ENCODE data around the gene LZTS3.
"Not testable (repeated sequence)": the region's sequence is repeated elsewhere in the genome, so short reads cannot be mapped to it uniquely, and the experiment has no call there.

Gene LZTS3

DNA sequence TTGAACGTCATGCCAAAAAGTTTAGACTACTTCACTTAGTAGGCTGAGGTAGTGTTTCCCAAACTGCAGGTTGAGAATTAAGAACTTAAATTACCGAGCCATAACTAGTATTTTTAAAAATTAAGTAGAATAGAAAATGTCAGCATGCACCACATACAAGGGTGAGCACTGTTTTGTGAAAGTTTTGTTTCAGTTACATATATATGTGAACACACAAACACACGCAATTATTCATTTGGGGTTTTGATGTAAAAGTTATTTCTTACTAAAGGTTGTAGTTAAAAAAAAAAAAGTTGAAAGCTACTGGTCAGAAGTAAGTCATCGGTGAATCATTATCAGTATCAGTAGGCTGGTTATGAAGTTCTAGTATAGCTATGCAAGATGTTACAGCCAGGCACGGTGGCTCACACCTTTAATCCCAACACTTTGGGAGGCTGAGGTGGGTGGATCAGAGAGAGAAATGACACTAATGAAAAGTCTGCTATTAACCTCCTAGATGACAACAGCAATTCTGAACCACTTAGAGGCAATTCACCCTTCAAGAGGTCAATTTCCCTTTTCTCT is 37.8 kb downstream of the LZTS3 start:
- DNase-seq (ENCODE audit: low read depth), result no peak

DNA sequence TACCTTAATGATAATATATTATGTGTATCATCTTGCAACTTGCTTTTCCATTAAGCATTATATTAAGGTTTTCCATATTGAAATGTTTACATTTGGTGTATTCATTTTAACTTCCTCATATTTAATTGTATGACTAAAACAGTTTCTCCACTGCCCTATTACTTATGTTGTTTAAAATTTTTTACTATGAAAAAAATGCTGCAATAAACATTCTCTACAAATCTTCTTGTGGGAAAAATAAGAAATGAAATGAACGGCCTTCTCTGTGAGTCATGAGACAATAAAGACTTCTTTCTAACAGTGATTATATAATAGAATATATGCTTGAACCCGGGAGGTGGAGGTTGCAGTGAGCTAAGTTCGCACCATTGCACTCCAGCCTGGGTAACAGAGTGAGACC is 39.2 kb downstream of the LZTS3 start:
- DNase-seq (ENCODE audit: low read depth), result no peak

DNA sequence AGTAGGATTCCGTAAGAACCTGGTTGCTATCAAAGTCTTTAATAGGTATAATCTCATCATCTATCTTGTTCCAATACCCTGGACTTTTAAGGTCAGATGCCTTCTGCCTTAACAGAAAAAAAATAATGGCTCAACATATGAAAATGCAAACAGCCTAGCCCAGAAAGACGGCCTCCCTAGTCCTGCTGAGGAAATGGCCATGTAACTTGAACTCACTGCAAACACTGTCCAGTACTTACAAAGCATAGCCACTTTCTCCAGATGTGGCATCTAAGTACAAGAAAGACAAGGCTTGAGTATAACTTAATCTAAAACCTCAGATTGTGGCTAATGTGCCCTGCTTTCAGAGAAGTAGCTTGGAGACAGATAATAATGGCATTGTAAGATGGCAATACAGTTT is 40.2 kb downstream of the LZTS3 start:
- DNase-seq (ENCODE audit: low read depth), result no peak

DNA sequence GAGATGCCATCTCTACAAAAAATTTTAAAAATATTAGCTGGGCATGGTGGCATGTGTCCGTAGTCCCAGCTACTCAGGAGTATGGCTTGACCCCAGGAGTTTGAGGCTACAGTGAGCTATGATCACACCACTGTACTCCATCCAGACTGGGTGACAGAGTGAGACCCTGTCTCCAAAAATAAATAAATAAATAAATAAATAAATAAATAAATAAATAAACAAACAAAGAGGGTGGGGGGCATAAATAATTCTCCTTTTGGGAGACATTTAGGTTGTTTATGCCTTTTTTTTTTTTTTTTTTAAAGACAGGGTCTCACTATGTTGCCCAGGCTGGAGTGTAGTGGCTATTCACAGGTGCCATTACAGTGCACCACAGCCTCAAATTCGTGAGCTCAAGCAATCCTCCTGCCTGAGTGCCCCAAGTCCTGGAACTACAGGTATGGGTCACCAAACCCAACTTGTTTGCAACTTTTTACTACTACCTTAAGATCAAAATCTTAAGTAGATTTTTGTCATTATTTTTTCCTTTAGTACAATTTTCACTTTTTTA is 43.2 kb downstream of the LZTS3 start:
- no peak for DNase-seq (ENCODE audit: low read depth)

DNA sequence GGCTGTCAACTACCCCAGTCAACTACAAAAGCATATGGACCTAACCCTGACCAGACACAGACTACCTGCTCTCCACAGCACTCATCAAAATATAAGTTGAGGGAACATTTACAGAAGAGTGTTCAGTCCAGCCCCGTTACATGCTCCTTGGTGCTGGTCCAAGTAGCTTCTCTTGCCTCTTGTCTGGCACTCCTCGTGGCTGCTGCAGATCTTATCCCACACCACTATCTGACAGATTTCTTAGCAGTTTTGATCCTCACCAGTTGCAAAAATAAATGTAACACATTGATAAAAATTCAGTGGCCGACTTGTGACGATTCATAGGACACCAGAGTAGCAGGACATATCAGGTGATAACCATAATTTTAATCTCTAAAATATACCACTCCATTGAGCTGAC is 44.3 kb downstream of the LZTS3 start:
- no peak for DNase-seq (ENCODE audit: low read depth)

DNA sequence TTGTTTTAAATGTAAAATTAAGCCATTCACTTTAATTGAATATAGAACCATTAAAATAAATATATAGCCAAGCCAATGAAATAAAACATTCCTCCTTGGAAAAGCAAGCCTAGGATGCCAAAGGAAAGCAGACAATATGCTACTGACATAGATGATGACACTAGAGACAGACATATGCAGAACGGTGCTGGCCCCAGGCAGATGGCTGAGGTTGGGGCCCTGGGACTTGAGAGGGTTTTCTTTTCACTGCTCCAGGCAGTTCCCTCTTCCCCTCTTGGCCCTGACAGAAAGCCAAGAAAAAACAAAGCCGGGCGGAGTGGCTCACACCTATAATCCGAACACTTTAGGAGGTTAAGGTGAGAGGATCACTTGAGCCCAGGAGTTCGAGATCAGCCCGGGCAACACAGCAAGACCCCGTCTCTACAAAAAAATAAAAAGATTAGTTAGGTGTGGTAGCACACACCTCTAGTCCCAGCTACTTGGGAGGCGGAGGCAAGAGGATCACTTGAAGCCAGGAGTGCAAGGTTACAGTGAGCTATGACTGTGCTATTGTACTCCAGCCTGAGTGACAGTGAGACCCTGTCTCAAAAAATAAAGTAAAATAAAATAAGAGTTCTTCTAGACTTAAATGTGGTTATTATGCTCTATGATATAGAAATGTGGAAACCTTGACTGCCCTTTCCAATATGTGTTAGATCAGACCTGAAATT is 44.9 kb downstream of the LZTS3 start:
- DNase-seq (ENCODE audit: low read depth), result no peak

DNA sequence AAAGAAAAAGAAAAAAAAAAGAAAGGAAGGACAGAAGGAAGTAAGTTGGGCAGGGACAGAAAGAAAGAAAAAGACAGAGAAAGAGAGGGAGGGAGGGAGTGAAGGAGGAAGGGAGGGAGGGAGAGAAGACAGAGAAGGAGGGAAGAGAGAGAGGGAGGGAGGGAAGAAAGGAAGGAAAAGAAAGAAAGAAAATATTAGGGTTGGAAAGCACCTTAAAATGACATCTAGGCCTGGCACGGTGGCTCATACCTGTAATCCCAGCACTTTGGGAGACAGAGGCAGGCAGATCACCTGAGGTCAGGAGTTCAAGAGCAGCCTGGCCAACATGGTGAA is 46.9 kb downstream of the LZTS3 start:
- DNase-seq (ENCODE audit: low read depth), result no peak

DNA sequence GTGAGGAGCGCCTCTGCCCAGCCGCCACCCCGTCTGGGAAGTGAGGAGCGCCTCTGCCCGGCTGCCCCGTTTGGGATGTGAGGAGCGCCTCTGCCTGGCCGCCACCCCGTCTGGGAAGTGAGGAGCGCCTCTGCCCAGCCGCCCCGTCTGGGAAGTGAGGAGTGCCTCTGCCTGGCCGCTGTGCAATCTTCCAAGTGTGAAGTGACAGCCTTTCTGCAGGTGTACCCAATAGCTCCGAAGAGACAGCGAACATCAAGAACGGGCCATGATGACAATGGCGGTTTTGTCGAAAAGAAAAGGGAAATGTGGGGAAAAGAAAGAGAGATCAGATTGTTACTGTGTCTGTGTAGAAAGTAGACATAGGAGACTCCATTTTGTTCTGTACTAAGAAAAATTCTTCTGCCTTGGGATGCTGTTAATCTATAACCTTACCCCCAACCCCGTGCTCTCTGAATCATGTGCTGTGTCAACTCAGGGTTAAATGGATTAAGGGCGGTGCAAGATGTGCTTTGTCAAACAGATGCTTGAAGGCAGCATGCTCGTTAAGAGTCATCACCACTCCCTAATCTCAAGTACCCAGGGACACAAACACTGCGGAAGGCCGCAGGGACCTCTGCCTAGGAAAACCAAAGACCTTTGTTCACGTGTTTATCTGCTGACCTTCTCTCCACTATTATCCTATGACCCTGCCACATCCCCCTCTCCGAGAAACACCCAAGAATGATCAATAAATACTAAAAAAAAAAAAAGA is 47.4 kb downstream of the LZTS3 start:
- DNase-seq (ENCODE audit: low read depth), result not testable (repeated sequence)

DNA sequence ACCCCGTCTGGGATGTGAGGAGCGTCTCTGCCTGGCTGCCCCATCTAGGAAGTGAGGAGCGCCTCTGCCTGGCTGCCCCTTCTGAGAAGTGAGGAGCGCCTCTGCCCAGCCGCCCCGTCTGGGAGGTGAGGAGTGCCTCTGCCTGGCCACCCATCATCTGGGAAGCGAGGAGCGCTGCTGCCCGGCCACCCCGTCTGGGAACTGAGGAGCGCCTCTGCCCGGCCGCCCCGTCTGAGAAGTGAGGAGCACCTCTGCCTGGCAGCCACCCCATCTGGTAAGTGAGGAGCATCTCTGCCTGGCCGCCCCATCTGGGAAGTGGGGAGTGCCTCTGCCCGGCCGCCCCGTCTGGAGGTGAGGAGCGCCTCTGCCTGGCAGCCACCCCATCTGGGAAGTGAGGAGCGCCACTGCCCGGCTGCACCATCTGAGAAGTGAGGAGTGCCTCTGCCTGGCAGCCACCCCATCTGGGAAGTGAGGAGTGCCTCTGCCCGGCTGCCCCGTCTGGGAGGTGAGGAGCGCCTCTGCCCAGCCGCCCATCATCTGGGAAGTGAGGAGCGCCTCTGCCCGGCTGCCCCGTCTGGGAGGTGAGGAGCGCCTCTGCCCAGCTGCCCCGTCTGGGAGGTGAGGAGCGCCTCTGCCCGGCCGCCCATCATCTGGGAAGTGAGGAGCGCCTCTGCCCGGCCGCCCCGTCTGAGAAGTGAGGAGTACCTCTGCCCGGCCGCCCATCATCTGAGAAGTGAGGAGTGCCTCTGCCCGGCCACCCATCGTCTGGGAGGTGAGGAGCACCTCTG is 48.4 kb downstream of the LZTS3 start:
- DNase-seq (ENCODE audit: low read depth), result not testable (repeated sequence)

DNA sequence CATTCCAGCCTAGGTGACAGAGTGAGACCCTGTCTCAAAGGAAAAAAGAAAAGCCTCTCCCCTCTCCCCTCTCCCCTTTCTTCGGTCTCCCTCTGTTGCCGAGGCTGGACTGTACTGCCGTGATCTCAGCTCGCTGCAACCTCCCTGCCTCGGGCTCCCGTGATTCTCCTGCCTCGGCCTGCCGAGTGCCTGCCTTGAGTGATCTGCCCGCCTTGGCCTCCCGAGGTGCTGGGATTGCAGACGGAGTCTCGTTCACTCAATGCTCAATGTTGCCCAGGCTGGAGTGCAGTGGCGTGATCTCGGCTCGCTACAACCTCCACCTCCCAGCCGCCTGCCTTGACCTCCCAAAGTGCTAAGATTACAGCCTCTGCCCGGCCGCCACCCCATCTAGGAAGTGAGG is 49.2 kb downstream of the LZTS3 start:
- DNase-seq (ENCODE audit: low read depth), result not testable (repeated sequence)

DNA sequence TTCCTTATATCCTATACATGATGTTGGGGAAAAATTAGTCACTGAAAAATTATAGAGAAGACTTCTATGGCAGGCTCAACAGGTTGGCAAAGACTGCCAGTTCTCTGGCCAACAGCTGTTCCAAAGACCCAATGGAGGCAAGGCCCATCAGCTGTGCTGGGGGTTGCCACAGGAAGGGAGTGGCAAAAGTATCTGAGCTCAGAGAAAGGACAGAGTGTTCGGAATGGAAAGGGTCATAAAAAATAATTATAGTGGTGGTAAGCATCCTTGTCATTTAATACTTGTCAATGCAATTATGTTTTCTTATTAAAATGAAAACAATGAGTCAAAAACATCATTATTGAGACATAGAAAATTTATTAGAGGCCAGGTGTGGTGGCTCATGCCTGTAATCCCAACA is 49.8 kb downstream of the LZTS3 start:
- no peak for DNase-seq (ENCODE audit: low read depth)

DNA sequence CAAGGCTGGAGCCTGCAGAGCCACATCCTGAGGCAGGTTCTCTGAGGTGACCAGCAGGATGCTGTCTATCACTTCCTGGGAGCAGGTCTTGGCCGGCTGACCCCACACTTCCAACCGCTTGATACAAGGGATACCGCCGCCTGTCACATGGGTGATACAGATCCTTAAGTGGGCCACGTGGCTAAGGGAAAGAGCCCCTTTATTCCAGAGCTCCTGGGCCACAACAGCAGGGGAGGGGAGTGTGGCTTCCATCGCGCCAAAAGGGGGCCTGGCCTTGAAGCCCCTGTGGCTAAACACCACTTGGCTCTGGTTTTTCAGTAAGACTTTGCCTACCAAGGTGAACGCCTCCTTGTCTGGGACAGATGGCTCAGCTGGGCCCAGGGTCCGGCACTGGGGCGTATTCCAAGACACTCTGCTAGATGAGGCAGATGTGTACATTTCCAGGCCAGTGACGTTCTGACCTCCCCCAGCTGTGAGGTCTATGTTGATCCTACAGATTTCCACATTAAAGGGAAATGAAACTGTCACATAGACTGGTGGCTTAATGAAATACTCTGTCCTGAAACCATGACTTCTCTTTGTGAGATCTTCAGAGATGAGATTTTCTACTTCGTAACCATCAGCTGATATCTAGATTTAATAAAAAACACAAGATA is 51.3 kb downstream of the LZTS3 start:
- no peak for DNase-seq (ENCODE audit: low read depth)

DNA sequence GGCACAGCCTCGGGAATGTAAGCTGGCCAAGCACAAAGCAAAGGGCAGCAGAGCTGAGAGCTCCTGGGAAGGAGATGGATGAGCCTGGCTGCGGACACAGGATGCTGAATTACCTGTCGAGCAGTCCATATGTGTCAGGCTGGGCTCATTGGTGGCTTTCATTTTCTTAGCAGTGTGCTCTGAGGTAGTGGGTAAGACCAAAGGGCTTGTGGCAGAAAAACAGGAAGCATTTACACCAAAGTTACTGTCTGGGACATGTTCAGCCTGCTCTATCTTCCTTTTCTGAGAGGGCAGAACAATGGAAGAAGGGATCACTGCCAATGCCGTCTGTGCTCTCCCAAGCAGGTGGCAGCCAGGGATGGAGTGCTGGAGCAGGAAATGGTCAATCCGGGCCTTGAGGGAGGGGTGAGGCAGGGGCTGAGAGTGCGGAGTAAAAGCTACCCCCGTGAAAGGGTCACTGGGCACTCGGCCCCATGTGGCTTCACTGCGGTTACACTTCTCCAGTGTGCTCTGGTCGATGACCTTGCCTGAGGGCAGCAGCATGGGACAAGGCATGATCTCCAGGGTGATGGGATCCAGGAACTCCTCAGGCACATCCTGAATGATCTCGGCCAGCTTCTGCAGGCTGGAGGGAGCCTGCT is 52.0 kb downstream of the LZTS3 start:
- DNase-seq (ENCODE audit: low read depth), result no peak

DNA sequence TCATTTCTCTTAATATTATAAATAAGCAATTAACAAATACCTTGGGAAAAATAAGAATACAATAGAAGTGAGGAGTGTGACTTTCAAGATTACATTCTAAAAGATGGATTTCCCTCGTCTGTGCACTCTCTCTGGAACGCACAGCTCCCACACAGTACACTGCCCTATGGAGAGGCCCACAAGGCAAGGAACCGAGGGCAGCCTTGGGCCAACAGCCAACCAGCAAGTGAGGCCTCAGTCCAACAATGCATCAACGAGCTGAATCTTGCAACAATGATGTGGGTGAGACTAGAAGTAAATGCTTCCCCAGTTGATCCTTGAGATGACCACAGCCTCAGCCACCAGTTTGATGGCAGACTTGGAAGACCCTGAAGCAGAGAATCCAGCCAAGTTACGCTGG is 54.3 kb downstream of the LZTS3 start:
- DNase-seq (ENCODE audit: low read depth), result no peak

DNA sequence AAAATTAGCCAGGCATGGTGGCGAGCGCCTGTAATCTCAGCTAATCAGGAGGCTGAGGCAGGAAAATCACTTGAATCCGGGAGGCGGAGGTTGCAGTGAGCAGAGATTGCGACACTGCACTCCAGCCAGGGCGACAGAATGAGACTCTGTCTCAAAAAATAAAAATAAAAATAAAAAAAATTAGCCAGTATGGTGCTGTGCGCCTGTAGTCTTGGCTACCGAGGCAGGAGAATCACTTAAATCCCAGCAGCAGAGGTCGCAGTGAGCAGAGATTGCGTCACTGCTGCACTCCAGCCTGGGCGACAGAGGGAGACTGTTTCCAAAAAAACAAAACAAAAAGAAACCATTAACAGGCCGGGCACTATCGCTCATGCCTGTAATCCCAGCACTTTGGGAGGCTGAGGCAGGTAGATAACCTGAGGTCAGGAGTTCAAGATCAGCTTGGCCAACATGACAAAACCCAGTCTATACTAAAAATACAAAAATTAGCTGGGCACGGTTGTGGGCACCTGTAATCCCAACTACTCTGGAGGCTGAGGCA is 55.4 kb downstream of the LZTS3 start:
- not testable (repeated sequence) for DNase-seq (ENCODE audit: low read depth)

DNA sequence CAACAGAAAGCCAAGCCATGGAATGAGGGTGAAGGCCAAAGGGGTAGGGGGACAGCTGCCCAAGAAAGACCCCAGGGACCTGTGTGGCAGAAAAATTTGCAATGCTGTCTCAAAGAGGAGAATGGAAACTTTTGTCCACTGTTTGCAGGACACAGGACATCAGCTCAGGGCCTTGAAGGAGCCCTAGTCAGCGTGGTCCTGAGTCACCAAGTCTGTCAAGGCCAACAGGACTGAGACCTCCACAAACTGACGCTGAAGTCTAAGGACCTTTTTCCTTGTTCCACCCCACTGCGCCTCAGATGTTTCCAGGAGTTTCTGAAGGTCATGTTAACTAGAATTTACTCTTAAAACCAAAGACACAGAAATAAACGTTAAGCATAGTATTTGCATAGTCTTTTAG is 57.0 kb downstream of the LZTS3 start:
- DNase-seq (ENCODE audit: low read depth), result no peak

DNA sequence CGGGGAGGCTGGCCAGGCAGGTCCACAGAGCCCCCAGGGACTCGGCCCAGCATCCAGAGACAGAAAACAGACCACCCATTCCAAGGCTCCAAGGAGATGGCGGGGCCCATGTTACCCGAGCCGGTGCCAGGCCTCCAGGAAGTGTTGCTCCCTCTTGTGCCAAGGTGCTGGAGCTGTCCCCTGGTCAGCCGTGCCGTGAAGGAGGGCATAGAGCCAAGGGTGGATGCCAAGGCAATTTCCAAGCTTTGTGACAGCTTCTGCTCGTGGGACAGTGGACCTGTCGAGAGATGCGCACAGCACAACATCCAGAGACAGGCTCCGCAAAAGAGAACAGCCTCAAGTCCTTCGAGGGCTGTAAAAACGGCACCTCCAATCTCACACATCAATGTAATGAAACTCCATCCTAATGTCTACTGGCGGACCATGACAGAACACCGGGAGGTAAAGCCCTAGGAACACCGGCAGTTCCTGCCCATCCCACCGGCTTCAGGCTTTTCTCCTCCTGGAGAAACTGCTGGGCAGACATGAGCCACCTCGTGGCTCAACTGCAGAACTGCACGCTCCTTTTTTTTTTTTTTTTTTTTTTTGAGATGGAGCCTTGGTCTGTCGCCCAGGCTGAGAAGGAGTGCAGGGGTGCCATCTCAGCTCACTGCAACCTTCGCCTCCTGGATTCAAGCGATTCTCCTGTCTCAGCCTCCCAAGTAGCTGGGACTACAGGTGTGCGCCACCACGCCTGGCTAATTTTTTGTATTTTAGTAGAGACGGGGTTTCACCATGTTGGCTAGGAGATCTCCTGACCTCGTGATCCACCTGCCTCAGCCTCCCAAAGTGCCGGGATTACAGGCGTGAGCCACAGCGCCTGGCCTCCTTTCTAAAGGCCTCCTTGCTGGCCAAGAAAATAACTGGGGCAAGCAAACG is 57.9 kb downstream of the LZTS3 start:
- no peak for DNase-seq (ENCODE audit: low read depth)
